PC-3 (cell line): ENCODE results near the gene TNFRSF25.

Source experiments
- CTCF ChIP-seq: fragments of 300-600 bp; sonication (generic); conservative IDR thresholded peaks from 2 replicates; pipeline ENCODE4 v1.5.1; 2017; ENCODE audit warnings: antibody characterized with exemption, low read depth, mild to moderate bottlenecking, low read length
- EZH2 ChIP-seq: fragments of 300-600 bp; sonication (generic); IDR thresholded peaks from one replicate; pipeline ENCODE4 v1.6.1; 2017; ENCODE audit warnings: antibody characterized with exemption, mild to moderate bottlenecking, low read length; ENCODE audit not compliant: unreplicated experiment
- EZH2phosphoT487 ChIP-seq: fragments of 300-600 bp; sonication (generic); IDR thresholded peaks from 2 replicates; pipeline ENCODE4 v1.6.1; 2018; ENCODE audit warnings: mild to moderate bottlenecking, antibody characterized with exemption, low read length, borderline replicate concordance

- TF ChIP-seq CTCF = no peak
- TF ChIP-seq EZH2phosphoT487 = no peak
- no peak for TF ChIP-seq EZH2
These were observed 1.3 kb upstream of the TNFRSF25 start for GRCh38 chr1:6467224-6467623.
